ENCODE measurements around the gene ZDHHC19. TPM values are rescaled to one million over a fixed set of nuclear protein-coding genes. Genes with fewer than 3 reads are reported as not detected.

The ZDHHC19 gene, protein sequence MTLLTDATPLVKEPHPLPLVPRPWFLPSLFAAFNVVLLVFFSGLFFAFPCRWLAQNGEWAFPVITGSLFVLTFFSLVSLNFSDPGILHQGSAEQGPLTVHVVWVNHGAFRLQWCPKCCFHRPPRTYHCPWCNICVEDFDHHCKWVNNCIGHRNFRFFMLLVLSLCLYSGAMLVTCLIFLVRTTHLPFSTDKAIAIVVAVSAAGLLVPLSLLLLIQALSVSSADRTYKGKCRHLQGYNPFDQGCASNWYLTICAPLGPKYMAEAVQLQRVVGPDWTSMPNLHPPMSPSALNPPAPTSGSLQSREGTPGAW
- total RNA-seq, result not detected in 2 replicates

GRCh38 chr3:196210673-196211556 lies at the start of gene ZDHHC19:
TSS of gene ZDHHC19 (minus strand) at chr3:196211400. CDS start at chr3:196211315, 85 bp downstream.

DNA sequence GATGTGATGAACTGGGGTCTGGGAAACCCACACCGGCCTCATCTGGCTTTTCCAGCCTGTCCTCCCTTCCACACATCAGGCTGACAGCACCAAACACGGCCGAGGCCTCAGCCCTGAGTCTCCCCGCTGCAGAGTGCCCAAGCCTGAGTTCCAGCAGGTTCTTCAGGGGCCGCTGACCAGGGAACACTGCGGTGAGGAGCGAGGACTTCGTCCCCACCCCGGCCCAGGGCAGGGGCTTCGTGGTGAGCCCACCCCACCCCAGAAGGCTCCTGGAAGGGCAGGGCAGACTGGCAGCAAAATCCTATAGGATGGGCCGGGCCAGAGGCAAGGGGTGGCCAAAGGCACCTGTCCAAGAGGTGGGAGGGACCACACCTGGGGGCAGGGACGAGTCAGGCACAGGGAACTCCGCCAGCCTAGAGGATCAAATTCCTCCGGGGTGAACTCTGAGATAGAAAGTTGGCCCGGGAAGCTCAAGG lies 4.9 kb upstream of the ZDHHC19 start, which contains the start of gene SLC51A:
Gene SLC51A, plus strand, starts transcription at position 446 of the 476 bp plus-strand sequence. CDS start 179 bp downstream, outside the sequence.

Other genes starting within 250 kb of the ZDHHC19 start
- gene TFRC, start 129.3 kb downstream of the ZDHHC19 start, total RNA-seq, result 446 and 494 TPM in 2 replicates
- gene SLC51A, start 5.1 kb upstream of the ZDHHC19 start, total RNA-seq, result not detected in 2 replicates
- gene PCYT1A, start 76.3 kb upstream of the ZDHHC19 start, total RNA-seq, result 82.5 and 98.9 TPM in 2 replicates
- 5.9 and 7.2 TPM in 2 replicates for gene DYNLT2B, start 106.8 kb upstream of the ZDHHC19 start, total RNA-seq
- not detected in 2 replicates for gene TM4SF19, start 127.0 kb upstream of the ZDHHC19 start, total RNA-seq
- 19.0 and 25.1 TPM in 2 replicates for gene UBXN7, start 221.0 kb upstream of the ZDHHC19 start, total RNA-seq